DLD1 (cell line): ENCODE data around the gene DDX28.
"Not testable (repeated sequence)": the region's sequence is repeated elsewhere in the genome, so short reads cannot be mapped to it uniquely, and the experiment has no call there.

Source experiments
- in situ Hi-C: cut with HindIII; loops from 2 replicates; pipeline ENCODE4 v1.10.0; 2017; ENCODE audit warnings: low sequenced_read_pairs

DDX28 gene

DNA sequence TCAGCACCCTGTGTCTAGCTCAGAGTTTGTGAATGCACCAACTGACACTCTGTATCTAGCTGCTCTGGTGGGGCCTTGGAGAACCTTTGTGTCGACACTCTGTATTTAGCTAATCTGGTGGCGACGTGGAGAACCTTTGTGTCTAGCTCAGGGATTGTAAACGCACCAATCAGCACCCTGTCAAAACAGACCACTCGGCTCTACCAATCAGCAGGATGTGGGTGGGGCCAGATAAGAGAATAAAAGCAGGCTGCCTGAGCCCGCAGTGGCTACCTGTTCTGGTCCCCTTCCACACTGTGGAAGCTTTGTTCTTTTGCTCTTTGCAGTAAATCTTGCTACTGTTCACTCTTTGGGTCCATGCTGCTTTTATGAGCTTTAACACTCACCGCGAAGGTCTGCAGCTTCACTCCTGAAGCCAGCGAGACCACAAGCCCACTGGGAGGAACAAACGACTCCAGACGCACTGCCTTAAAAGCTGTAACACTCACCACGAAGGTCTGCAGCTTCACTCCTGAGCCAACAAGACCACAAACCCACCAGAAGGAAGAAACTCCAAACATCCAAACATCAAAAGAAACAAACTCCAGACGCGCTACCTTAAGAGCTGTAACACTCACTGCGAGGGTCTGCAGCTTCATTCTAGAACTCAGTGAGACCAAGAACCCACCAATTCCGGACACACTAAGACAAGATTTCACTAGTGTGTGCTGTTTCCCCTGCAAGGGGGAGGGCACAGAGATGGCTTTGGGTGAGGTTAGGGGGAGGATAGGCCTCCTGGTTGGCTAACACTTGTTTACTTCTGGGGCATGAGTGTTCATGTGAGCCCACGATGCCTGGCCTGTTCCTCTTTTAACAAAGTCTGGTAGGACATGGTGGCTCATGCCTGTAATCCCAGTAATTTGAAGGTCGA, 24.0 kb downstream of the DDX28 start, which contains the start of gene DPEP2:
TSS of gene DPEP2 (minus strand) at position 706 of the 910 bp plus-strand sequence. CDS start 6,272 bp downstream, outside the sequence.
- in situ Hi-C loops, result not testable (repeated sequence)

DNA sequence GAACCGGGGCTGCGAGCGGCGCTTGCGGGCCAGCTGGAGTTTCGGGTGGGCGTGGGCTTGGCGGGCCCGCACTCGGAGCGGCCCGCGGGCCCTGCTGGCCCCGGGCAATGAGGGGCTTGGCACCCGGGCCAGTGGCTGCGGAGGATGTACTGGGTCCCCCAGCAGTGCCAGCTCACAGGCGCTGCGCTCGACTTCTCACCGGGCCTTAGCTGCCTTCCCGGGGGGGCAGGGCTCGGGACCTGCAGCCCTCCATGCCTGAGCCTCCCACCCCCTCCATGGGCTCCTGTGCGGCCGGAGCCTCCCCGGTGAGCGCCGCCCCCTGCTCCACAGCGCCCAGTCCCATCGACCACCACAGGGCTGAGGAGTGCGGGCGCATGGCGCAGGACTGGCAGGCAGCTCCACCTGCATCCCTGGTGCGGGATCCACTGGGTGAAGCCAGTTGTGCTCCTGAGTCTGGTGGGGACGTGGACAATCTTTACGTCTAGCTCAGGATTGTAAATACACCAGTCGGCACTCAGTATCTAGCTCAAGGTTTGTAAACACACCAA, 24.7 kb downstream of the DDX28 start:
- in situ Hi-C loops, result not testable (repeated sequence)

DNA sequence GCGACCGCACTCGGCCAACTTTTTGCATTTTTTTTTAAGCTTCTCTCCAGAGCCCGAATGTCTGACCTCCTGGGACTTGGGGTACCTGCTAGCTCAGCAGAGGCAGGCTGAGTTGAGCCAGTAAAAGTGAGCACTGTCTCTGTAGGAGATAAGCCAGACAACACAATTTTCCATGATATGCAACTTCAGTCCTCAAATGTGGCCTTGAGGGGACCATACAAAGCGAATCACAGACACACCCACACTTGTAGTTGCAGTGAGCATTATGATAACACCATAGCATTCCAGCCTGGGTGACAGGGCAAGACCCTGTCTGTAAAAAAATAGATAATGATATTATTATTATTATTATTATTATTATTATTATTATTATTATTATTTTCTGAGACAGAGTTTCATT, 26.4 kb downstream of the DDX28 start:
- in situ Hi-C loops, result no loop called here

DNA sequence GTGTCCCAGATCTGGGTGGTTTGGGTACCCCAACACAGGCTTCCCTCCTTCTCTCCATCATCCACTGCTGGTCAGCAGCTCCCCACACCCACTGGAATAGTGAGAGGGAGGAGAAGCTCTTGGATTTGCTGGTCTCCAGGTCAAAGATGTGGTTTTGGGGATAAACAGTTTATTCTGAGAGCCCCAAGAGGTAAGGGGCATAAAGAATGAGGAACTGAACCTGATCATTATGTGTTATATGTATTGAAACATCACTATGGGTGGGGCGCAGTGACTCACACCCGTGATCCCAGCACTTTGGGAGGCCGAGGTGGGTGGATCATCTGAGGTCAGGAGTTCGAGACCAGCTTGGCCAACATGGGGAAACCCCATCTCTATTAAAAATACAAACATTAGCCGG, 27.6 kb downstream of the DDX28 start:
- in situ Hi-C loops, result no loop called here

DNA sequence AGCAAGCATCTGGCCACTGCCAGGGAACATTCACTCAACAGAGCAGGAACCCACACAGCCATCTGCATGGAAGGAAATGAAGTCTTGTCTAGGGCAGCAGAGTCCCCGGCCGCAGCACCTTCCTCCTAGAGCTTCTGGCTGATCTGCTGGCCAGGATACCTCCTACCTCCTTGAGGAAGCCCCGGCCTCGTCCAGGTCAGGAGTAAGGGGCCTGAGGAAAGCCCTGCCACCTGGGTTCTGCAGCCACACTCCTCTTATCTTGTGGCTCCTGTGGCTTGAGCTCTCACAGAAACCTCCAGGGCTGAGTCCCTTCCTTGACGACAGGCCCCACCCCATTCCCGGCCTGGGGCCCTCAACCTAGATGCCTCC, 29.0 kb downstream of the DDX28 start:
- in situ Hi-C loops, result not testable (repeated sequence)

DNA sequence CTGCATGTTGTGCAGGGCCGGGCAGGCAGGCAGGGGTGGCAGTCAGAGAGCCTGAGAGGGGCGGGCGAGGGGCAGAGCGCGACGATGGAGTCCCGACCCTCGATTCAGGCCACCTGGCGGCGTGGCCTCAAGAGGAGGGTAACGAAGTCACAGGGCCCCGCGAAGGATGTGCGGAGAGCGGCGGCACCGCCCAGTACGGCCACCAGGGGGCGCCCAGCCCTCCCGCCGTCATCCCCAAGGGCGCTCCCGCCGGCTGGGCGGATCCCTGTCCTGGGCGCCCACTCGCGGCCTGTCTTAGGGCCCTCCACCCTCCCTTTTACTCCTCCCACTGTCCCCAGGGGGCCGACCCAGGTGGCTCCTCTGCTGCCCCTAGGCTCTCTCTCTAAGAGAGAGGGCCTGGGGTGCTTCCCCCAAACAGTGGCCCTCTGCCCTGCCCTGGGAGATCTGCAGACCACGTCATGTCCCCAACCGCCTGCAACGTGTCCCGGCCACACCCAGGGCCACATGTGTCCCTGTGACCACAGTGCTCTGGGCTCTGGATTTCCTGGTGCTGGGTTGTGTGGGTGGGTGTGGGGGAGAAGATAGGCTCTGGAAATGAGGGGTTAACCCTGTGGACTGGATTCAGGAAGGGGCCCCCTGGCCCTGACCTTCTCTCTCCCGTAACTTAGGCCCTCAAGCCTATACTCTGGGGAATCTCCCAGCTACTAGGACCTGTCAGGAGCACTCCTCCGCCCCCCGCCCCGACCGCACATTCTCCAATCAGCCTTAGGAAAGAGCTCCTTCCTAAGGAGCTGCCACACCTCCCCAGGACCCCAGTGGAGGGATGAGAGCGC, 29.6 kb downstream of the DDX28 start:
- in situ Hi-C loops, result no loop called here

DNA sequence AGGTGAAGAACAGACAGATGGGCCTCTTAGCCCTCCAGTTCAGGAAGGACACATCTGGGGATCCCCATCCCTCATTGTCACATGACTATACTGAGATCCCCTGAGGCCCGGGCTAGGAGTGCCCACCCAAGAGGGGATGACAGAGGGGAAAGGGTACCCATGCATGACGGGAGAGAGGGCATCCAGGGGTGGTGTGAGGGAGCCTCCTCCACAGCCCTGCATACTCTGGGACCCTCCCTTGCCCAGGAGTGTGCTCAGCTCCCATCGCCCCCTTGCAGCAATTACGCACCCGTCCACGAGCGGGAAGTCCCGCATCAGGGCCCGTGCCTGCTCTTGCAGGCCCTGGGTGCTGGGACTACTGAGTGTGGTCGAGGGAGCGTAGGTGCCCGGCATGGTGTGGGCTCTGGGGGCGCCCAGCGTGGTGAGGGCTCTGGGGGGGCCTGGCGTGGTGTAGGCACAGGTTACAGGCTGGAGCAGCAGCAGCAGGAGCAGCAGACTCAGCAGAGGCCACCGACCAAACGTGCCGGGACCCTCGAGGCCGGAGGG, 30.3 kb downstream of the DDX28 start:
- in situ Hi-C loops, result no loop called here

DNA sequence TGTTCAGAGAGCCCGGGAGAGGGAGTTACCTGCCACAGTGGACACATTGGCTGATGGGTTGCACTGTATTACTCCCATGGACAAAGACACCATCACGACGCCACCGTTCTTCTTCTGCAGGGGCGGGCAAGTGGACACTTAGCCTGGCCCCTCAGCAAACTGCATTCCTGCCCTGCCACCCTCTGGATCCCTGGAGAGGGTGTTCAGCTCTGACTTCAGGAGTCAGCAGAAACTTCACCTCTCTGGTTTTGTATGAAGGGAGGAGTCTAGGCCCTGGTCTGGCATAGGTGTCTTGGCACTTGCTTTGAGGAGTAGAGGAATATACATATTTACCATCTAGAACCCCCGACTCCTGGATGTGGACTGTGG, 33.0 kb downstream of the DDX28 start:
- in situ Hi-C loops, result no loop called here

DNA sequence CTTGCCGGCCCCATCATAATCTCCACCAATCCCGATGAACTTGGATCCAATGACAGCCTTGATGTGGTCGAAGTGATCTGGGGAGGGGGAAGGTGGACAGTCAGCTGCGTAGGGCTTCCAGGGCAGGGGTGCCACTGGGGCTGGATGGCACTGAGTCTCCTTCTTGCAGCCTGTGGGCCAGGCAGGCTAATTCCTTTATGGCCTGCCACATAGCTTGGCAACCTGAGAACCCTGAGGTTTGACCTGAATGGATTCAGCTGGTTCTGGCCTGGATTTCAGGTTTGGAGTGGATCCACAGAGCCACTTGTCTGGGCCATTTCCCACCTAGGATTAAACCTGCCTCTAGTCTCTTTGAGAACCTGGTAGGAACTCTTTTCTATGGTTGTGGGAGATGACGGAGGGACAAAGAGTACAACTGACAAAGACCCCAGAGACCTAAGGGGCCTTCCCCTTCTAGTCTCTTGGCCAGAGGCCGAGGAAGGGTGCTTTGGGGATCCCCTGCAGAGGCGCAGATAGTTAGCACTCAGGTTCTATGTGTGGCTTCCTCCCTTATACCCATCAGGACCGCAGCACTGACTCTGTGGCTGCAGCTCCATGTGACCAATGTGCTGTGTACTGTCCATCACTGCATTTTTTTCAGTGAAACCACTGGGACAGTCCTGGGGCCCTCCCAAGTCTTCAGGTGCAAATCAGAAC, 33.6 kb downstream of the DDX28 start:
- in situ Hi-C loops, result no loop called here

DNA sequence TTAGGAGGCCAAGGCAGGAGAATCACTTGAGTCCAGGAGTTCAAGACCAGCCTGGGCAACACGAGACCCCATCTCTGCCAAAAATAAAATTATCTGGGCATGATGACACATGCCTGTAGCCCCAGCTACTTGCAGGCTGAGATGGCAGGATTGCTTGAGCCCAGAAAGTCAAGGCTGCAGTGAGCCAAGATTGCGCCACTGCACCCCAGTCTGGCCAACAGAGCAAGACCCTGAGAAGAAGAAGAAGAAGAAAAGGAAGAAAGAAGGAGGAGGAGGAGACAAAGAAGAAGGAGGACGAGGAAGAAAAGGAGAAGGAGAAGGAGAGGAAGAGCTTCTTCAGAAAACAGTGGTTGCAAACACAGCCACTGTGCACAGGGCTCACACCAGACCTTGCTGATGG, 34.4 kb downstream of the DDX28 start:
- in situ Hi-C loops, result no loop called here

DNA sequence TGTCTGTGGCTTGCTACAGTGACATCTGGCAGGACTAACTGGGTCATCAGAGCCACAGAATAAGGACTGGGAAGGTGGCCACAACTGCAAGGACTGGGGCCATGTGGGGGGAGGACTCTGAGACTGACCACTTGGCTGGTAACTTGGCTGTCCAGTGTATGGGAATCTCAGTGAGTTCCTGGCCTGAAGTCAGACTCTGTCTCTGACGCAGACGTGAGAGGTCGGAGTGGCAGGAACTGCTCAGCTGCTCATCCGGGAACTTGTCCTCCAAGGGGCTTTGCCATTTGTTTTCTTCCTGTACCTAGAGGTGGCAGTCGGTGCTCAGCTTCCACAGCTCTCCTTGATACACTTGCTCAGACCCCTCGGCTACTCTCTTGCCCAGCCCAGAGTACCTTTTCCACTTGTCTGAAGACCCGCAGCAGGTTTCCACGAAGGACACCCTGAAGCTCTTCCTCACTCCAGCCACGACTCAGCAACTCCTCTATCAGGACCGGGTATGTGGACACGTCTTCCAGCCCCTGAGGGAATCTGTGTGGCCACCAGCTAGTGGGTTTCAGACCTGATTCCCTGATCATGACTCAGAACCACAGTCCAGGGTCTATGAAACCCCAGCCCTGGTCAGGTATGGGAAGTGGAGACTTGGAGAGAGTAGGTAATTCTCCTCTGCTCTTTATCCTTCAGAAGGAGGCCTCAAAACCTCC, 35.4 kb downstream of the DDX28 start:
- in situ Hi-C loops, result no loop called here

DNA sequence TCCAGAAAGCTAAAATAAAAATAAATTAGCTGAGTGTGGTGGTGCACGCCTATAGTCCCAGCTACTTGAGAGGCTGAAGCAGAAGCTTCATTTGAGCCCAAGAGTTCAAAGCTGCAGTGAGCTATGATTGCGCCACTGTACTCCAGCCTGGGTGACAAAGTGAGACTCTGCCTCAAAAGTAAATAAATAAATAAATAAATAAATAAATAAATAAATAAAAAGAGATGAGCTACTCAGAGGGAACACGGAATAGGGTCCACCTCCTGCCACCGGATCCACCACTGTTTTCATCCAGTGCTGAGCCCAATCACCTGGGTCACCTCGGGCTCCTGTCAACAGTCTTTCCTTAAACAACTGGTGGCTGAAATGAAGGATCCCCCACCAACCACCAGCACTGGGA, 36.1 kb downstream of the DDX28 start:
- in situ Hi-C loops, result no loop called here

DNA sequence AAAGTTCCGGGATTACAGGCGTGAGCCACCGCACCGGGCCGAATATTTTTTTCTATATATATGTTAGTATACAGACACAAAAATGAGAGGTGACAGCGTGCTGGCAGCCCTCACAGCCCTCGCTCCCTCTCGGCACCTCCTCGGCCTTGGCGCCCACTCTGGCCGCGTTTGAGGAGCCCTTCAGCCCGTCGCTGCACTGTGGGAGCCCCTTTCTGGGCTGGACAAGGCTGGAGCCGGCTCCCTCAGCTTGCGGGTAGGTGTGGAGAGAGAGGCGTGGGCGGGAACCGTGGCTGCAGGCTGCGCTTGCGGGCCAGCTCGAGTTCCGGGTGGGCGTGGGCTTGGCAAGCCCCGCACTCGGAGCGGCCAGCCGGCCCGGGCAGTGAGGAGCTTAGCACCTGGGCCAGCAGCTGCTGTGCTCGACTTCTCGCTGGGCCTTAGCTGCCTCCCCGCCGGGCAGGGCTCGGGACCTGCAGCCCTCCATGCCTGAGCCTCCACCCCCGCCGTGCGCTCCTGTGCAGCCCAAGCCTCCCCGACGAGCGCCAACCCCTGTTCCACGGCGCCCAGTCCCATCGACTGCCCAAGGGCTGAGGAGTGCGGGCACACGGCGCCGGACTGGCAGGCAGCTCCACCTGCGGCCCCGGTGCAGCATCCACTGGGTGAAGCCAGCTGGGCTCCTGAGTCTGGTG, 40.9 kb downstream of the DDX28 start:
- in situ Hi-C loops, result no loop called here

DNA sequence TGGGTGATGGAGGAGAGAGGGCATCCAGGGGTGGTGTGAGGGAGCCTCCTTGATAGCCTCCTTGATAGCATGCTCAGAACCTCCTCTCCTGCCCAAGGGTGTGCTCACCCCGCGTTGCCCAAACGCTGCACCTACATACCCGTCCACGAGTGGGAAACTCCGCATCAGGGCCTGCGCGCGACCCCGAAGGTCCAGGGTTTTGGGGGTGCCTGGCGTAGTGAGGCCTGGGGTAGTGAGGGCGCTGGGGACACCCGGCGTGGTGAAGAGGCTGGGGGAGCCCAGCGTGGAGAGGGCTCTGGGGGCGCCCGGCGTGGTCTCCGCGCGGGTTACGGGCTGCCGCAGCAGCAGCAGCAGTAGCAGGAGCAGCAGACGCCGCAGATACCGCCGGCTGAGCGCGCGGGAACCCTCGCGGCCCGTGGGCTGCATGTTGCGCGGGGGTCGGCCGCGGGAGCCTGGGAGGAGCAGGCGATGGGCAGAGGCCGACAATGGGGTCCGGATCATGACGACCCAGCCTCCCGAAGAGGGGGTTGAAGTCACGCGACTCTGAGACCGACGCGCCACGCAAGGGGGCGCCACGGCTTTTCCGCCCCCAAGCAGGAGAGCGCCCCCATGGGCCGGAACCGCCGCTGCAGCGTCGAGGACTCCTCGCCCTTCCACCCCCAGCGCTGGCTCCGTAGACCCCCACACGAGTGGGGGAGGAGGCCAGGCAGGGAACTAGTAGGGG, 42.9 kb downstream of the DDX28 start, which contains the start of gene DPEP3:
TSS of gene DPEP3 (minus strand) at position 545 of the 724 bp plus-strand sequence. CDS start at position 426, 119 bp downstream.
- in situ Hi-C loops, result no loop called here

DNA sequence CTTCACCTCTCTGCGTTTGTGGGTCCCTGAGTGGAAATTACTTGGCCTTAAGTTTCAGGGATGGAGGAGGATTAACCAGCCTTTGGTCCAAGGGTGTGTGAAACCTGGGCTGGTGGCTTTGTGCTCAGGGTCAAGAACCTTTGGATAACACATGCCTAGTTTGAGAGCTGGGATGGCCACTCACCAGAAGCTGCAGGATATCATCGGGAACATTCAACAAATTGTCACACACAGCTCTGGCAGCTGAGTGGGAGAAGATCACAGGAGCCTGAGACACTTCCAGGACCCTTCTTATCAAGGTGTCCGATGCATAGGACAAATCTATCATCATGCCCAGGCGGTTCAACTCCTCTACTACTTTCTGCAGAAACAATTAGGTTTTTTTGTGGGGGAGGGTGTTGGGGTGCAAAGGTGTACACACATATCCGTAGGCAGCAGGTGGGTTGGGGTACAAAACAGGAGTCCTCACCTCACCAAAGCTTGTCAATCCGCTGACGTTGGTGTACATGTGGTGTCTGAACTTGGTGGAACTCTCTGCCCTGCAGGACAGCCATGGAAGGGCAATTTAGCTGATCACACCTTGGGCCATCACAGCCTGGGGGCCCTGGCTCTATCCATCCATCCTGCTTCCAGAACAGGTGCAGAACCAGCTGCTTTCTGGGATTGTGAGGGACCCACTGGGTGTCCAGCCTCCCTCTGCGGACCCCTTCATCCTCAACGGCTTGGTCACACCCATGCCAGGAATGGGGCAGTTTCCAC, 45.4 kb downstream of the DDX28 start:
- in situ Hi-C loops, result no loop called here

DNA sequence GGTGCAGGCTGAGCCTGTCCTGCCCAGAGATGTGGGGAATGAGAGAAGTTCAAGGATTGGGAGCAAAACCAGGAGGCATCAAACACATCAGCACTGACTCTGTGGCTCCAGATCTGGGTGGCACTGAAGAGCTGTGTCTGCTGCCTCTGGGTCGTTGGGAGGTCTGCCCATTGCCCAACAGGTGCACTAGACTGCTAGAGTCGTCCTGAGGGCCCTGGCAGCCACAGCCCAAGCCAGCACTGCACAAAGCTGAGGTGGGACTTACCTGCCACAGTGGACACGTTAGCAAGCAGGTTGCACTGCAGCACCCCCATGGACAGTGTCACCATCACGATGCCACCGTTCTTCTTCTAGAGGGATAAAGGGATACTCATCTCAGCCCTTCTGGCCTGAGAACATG, 46.0 kb downstream of the DDX28 start:
- in situ Hi-C loops, result no loop called here

DNA sequence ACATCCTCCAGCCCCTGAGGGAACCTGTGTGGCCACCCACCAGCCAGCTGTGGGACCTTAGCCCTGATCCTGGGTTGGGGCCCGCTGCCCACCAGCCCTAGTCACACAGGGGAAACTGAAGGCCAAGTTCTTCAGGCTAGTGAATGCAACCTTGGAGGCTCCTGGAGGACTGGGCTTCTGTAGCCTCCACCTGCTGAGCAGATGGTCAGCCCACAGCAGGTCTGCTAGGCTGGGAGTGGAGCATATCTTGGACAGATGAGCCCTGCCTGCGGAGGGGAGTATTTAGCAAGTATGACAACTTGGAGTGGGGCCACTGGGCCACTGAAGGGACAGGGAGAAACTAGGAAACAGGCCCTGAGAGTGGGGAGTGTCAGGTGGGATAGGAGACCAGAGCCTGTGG, 46.8 kb downstream of the DDX28 start:
- in situ Hi-C loops, result no loop called here
